K562 (cell line): ENCODE results near the gene STK24. TPM values are rescaled to one million over a fixed set of nuclear protein-coding genes. Genes with fewer than 3 reads are reported as not detected.

Experiments used
- AFF4 ChIP-seq: sonication (generic); formaldehyde crosslinking; IDR thresholded peaks from 2 replicates; pipeline ENCODE4 v1.8.0; 2023; ENCODE audit warnings: mild to moderate bottlenecking, missing genetic modification reagents
- ASH1L ChIP-seq: fragments of 450-650 bp; IDR thresholded peaks from 2 replicates; pipeline ENCODE4 v1.6.1; 2018; ENCODE audit warnings: borderline replicate concordance, mild to moderate bottlenecking, low read depth; ENCODE audit not compliant: partially characterized antibody
- CSDE1 ChIP-seq, 2 experiments: fragments of 450-650 bp; IDR thresholded peaks; 2 replicates each; pipeline ENCODE4 v1.6.1; 2016; ENCODE audit warnings: mild to moderate bottlenecking in 1 of 2
- CUX1 ChIP-seq: fragments of 200-800 bp; sonication (Bioruptor generic); IDR thresholded peaks from 2 replicates; pipeline ENCODE4 v1.6.1; 2016; ENCODE audit warnings: missing genetic modification characterization, missing compliant biosample characterization
- FUS ChIP-seq: fragments of 200-400 bp; formaldehyde crosslinking; optimal IDR thresholded peaks from 2 replicates; pipeline ENCODE3; 2017; ENCODE audit warnings: low read depth, low read length
- KDM4B ChIP-seq, 2 experiments: fragments of 450-650 bp in 1 of 2; sonication (generic) in 1 of 2; IDR thresholded peaks; 2 replicates each; pipeline ENCODE4 v1.6.1; 2016 to 2017; ENCODE audit warnings: borderline replicate concordance in 2 of 2, antibody characterized with exemption in 1 of 2, low read depth in 1 of 2, mild to moderate bottlenecking in 1 of 2
- KLF1 ChIP-seq: fragments of 450-650 bp; IDR thresholded peaks from 2 replicates; pipeline ENCODE4 v1.6.1; 2016; ENCODE audit warnings: missing genetic modification characterization, missing compliant biosample characterization
- PATZ1 ChIP-seq: fragments of 250-450 bp; sonication (Bioruptor Pico); IDR thresholded peaks from 2 replicates; pipeline ENCODE4 v1.5.0; 2020; ENCODE audit warnings: mild to moderate bottlenecking, borderline replicate concordance
- PHB ChIP-seq: fragments of 250-450 bp; sonication (Bioruptor Pico); IDR thresholded peaks from 2 replicates; pipeline ENCODE4 v1.5.0; 2021
- ZBTB8A ChIP-seq: fragments of 450-650 bp; IDR thresholded peaks from 2 replicates; pipeline ENCODE4 v1.6.1; 2018; ENCODE audit warnings: mild to moderate bottlenecking, moderate library complexity; ENCODE audit not compliant: partially characterized antibody
- ZBTB9 ChIP-seq: fragments of 450-650 bp; formaldehyde crosslinking; IDR thresholded peaks from 2 replicates; pipeline ENCODE4 v1.4.0; 2020; ENCODE audit warnings: mild to moderate bottlenecking, moderate library complexity
- ZNF184 ChIP-seq: sonication (generic); formaldehyde crosslinking; IDR thresholded peaks from 2 replicates; pipeline ENCODE4 v1.5.0; 2020; ENCODE audit warnings: missing genetic modification reagents
- ZNF584 ChIP-seq: fragments of 200-800 bp; sonication (Bioruptor generic); IDR thresholded peaks from 2 replicates; pipeline ENCODE4 v1.6.1; 2016; ENCODE audit warnings: low read depth, mild to moderate bottlenecking, missing genetic modification characterization, missing compliant biosample characterization
- ZSCAN29 ChIP-seq: fragments of 450-650 bp; IDR thresholded peaks from 2 replicates; pipeline ENCODE4 v1.6.1; 2017
- polyA plus RNA-seq, 8 experiments: library from polyadenylated mRNA; depleted of rRNA in 4 of 8; stranded (reverse) in 5 of 8; unstranded in 3 of 8; fragments of >200 nt; fragmentation: Nextera tagmentation in 2 of 8; fragmentation: Illumina TruSeq in 1 of 8; extraction: Ambion mirVana in 2 of 8; extraction: Trizol in 1 of 8; gene quantifications; 2 replicates each; pipeline versions ENCODE4 v1.2.1 to v1.2.3, GENCODE V29; 2011 to 2014; ENCODE audit warnings: inconsistent platforms in 1 of 8, missing spikeins in 1 of 8
- total RNA-seq, 7 experiments: library from RNA; depleted of rRNA in 6 of 7; stranded (reverse); fragments of >200 nt in 6 of 7; fragmentation: Illumina TruSeq in 2 of 7; extraction: Trizol in 2 of 7; gene quantifications; 2 replicates each; pipeline versions ENCODE4 v1.2.1 to v1.2.3, GENCODE V29; 2011 to 2021; ENCODE audit warnings: low replicate concordance in 1 of 7

The STK24 gene
- total and polyA plus RNA-seq, 9 of the 15 experiments (the other 6 are each of a cell fraction or from before 2014, with no cell fraction given): 3.8 to 78.4 (median 28.2) TPM

- TF ChIP-seq ZBTB8A: no peak
- no peak for TF ChIP-seq ZBTB9 (CRISPR knock-in tag)
- no peak for TF ChIP-seq PHB
- TF ChIP-seq ZSCAN29: 0 out of 2 replicates have a peak, but pooled peaks have one; percentile 65
- no peak for TF ChIP-seq FUS
- no peak for TF ChIP-seq KLF1 (tag)
- TF ChIP-seq KDM4B (IDR thresholded peaks at IDR 0.05; ENCODE audit: borderline replicate concordance in 2 of 2, low read depth in 1 of 2): no peak
- TF ChIP-seq PATZ1: no peak
- no peak for TF ChIP-seq CSDE1 (IDR thresholded peaks at IDR 0.05)
- TF ChIP-seq ZNF184: no peak
- TF ChIP-seq AFF4 (CRISPR knock-in tag): no peak
- no peak for TF ChIP-seq CUX1 (CRISPR knock-in tag)
- peak; percentile 60; the same call in 1 of the 2 replicates for TF ChIP-seq ZNF584 (CRISPR knock-in tag)
- TF ChIP-seq ASH1L: no peak
Measured at GRCh38 chr13:98480915-98481877, 95.7 kb downstream of the STK24 start (continued).
